Suprapubic skin (tissue), 4 donors: Measurements from ENCODE around the gene TAAR1. TPM values are rescaled to one million over a fixed set of nuclear protein-coding genes. Genes with fewer than 3 reads are reported as not detected.

Experiments
- DNase-seq, 2 donors: peaks; one replicate each; pipeline ENCODE4 v3.0.0-alpha.2; 2019; ENCODE audit warnings: low spot score in 2 of 2
- H3K27ac ChIP-seq: fragments of 200-600 bp; sonication (generic); one replicate; pipeline ENCODE4 v1.5.1; 2019
- H3K27me3 ChIP-seq: fragments of 200-600 bp; sonication (generic); one replicate; pipeline ENCODE4 v1.5.1; 2019
- H3K36me3 ChIP-seq: fragments of 200-600 bp; sonication (generic); one replicate; pipeline ENCODE4 v1.5.1; 2019
- H3K4me1 ChIP-seq: fragments of 200-600 bp; sonication (generic); one replicate; pipeline ENCODE4 v1.5.1; 2019
- H3K4me3 ChIP-seq: fragments of 200-600 bp; sonication (generic); one replicate; pipeline ENCODE4 v1.5.1; 2019; ENCODE audit warnings: mild to moderate bottlenecking
- H3K9me3 ChIP-seq: fragments of 200-600 bp; sonication (generic); one replicate; pipeline ENCODE4 v1.5.1; 2019
- CTCF ChIP-seq, 2 donors: fragments of 200-600 bp in 1 of 2; fragments of 450-650 bp in 1 of 2; sonication (generic) in 1 of 2; IDR thresholded peaks; one replicate each; pipeline ENCODE4 v1.5.1; 2016 to 2019; ENCODE audit warnings: antibody characterized with exemption in 2 of 2, mild to moderate bottlenecking in 1 of 2, moderate library complexity in 1 of 2
- EP300 ChIP-seq: sonication (generic); formaldehyde crosslinking; IDR thresholded peaks from one replicate; pipeline ENCODE4 v1.6.1; 2017; ENCODE audit warnings: antibody characterized with exemption
- POLR2A ChIP-seq, 2 donors: fragments of 450-650 bp; IDR thresholded peaks; one replicate each; pipeline ENCODE4 v1.6.1; 2017; ENCODE audit warnings: antibody characterized with exemption in 2 of 2, mild to moderate bottlenecking in 2 of 2, moderate library complexity in 2 of 2
- POLR2AphosphoS5 ChIP-seq, 3 donors: sonication (generic); formaldehyde crosslinking; IDR thresholded peaks; one replicate each; pipeline ENCODE4 v1.6.1; 2017; ENCODE audit warnings: antibody characterized with exemption in 3 of 3
- WGBS: methylation state at CpG from one replicate; pipeline ENCODE4 v1.1.5; 2018; 5-methylcytosine and 5-hydroxymethylcytosine counted together
- total RNA-seq, 4 donors: library from RNA; depleted of rRNA; stranded (reverse); fragments of >200 nt; gene quantifications; one replicate each; pipeline ENCODE4 v1.1.0, GENCODE V29; 2016

The TAAR1 gene
- total RNA-seq, 4 donors from 2014 or later = not detected

- no peaks in the 10 kb centered on the region for H3K9me3 ChIP-seq
- H3K27ac ChIP-seq = no peak within 1 kb of the TSS
- no peak within 1 kb of the TSS for H3K4me3 ChIP-seq
- 88% methylated on average over 6 of the region's 6 CpGs for WGBS
- H3K27me3 ChIP-seq = no peaks in the 10 kb centered on the region
- no peaks in the 10 kb centered on the region for H3K36me3 ChIP-seq
- TF ChIP-seq CTCF (IDR thresholded peaks at IDR 0.05) = no peak
- no peak for TF ChIP-seq POLR2A (IDR thresholded peaks at IDR 0.05)
- TF ChIP-seq EP300 = no peak
- no peak for TF ChIP-seq POLR2AphosphoS5 (IDR thresholded peaks at IDR 0.05)
- DNase-seq = no peak
- no peaks in the 10 kb centered on the region for H3K4me1 ChIP-seq
Observed at GRCh38 chr6:132624175-132624574, 34.8 kb downstream of the TAAR1 start, which contains the start of gene TAAR2. TAAR2 (minus strand) TSS chr6:132624275; CDS start chr6:132624275, 0 bp downstream.

- H3K4me3 ChIP-seq = no peak overlapping the region
- no peak for DNase-seq
- TF ChIP-seq EP300 (no peak), POLR2A (IDR thresholded peaks at IDR 0.05) (no peak), CTCF (IDR thresholded peaks at IDR 0.05) (no peak), POLR2AphosphoS5 (IDR thresholded peaks at IDR 0.05) (no peak)
- H3K27me3 ChIP-seq = no peaks in the 10 kb centered on the region
- no peak overlapping the region for H3K27ac ChIP-seq
- H3K4me1 ChIP-seq = no peaks in the 10 kb centered on the region
- H3K36me3 ChIP-seq = no peaks in the 10 kb centered on the region
- no peaks in the 10 kb centered on the region for H3K9me3 ChIP-seq
- WGBS = 51% methylated on average over 6 of the region's 6 CpGs
Observed at GRCh38 chr6:132623106-132623845, 35.7 kb downstream of the TAAR1 start.

- Histone ChIP-seq H3K27ac (no peak overlapping the region), H3K27me3 (no peaks in the 10 kb centered on the region), H3K4me3 (no peak overlapping the region), H3K36me3 (no peaks in the 10 kb centered on the region), H3K4me1 (no peaks in the 10 kb centered on the region), H3K9me3 (no peaks in the 10 kb centered on the region)
- TF ChIP-seq CTCF (IDR thresholded peaks at IDR 0.05) = no peak
- TF ChIP-seq POLR2A (IDR thresholded peaks at IDR 0.05) = no peak
- no peak for TF ChIP-seq EP300
- TF ChIP-seq POLR2AphosphoS5 (IDR thresholded peaks at IDR 0.05) = no peak
- WGBS = 24% methylated on average over 1 of the region's 1 CpG
- no peak for DNase-seq
Observed at GRCh38 chr6:132616677-132617076, 42.3 kb downstream of the TAAR1 start.

GRCh38 chr6:132614554-132614953 is 44.4 kb downstream of the TAAR1 start:
- 66% methylated on average over 7 of the region's 7 CpGs for WGBS
- Histone ChIP-seq H3K27ac (no peak overlapping the region), H3K36me3 (no peaks in the 10 kb centered on the region), H3K4me1 (no peaks in the 10 kb centered on the region), H3K9me3 (no peaks in the 10 kb centered on the region), H3K4me3 (no peak overlapping the region), H3K27me3 (no peaks in the 10 kb centered on the region)
- no peak for DNase-seq
- TF ChIP-seq CTCF (IDR thresholded peaks at IDR 0.05) (no peak), POLR2A (IDR thresholded peaks at IDR 0.05) (no peak), EP300 (no peak), POLR2AphosphoS5 (IDR thresholded peaks at IDR 0.05) (no peak)

- Histone ChIP-seq H3K9me3 (no peaks in the 10 kb centered on the region), H3K4me3 (no peak overlapping the region), H3K4me1 (no peaks in the 10 kb centered on the region), H3K36me3 (no peaks in the 10 kb centered on the region), H3K27me3 (no peaks in the 10 kb centered on the region), H3K27ac (no peak overlapping the region)
- DNase-seq = no peak
- TF ChIP-seq CTCF (IDR thresholded peaks at IDR 0.05) = no peak
- TF ChIP-seq POLR2A (IDR thresholded peaks at IDR 0.05) = no peak
- no peak for TF ChIP-seq POLR2AphosphoS5 (IDR thresholded peaks at IDR 0.05)
- TF ChIP-seq EP300 = no peak
- WGBS = 57% methylated on average over 4 of the region's 4 CpGs
Observed at GRCh38 chr6:132612449-132613108, 46.4 kb downstream of the TAAR1 start.
